Spinal cord (tissue), 10 donors: ENCODE measurements around the gene DAPK1. TPM values are rescaled to one million over a fixed set of nuclear protein-coding genes. Genes with fewer than 3 reads are reported as not detected.
A peak's percentile ranks its signal among the peaks of the same experiment; 100 is the strongest.

Source experiments
- DNase-seq, 6 donors: peaks; one replicate each; pipeline versions ENCODE4 v3.0.0 to v3.0.0-alpha.2; 2013 to 2015; ENCODE audit warnings: low spot score in 6 of 6, low read depth in 4 of 6
- H3K27ac ChIP-seq: one replicate; pipeline ENCODE4 v1.5.1; 2013; ENCODE audit warnings: low read depth, low read length, control low read depth
- H3K27me3 ChIP-seq: one replicate; pipeline ENCODE4 v1.6.1; 2013; ENCODE audit warnings: low read length; ENCODE audit not compliant: control insufficient read depth, insufficient read depth
- H3K36me3 ChIP-seq: one replicate; pipeline ENCODE4 v1.6.1; 2013; ENCODE audit warnings: low read length; ENCODE audit not compliant: control insufficient read depth, insufficient read depth
- H3K4me1 ChIP-seq: one replicate; pipeline ENCODE4 v1.6.1; 2013; ENCODE audit warnings: low read length; ENCODE audit not compliant: control insufficient read depth, insufficient read depth
- H3K4me3 ChIP-seq: one replicate; pipeline ENCODE4 v1.5.1; 2013; ENCODE audit warnings: low read depth, low read length, control low read depth
- H3K9me3 ChIP-seq: one replicate; pipeline ENCODE4 v1.6.1; 2013; ENCODE audit warnings: low read length; ENCODE audit not compliant: control insufficient read depth, insufficient read depth
- WGBS: methylation state at CpG from one replicate; pipeline ENCODE4 v1.1.5; 2013; ENCODE audit warnings: missing lambda C conversion rate; ENCODE audit not compliant: insufficient coverage; 5-methylcytosine and 5-hydroxymethylcytosine counted together
- polyA plus RNA-seq, 2 donors: library from polyadenylated mRNA; unstranded; fragments of 120-200 nt; gene quantifications; one replicate each; pipeline ENCODE4 v1.2.1, GENCODE V29; 2013; ENCODE audit not compliant: insufficient read length in 2 of 2
- total RNA-seq, 2 donors: library from RNA; depleted of rRNA in 1 of 2; stranded (reverse); fragments of 120-200 nt in 1 of 2; fragments of >200 nt in 1 of 2; gene quantifications; one replicate each; pipeline versions ENCODE4 v1.2.3 to v1.2.4, GENCODE V29; 2013 to 2014
- donor health status: healthy.

DAPK1 gene
- total and polyA plus RNA-seq, 4 donors = 53.3 to 82.6 (median 77.9) TPM

DNA sequence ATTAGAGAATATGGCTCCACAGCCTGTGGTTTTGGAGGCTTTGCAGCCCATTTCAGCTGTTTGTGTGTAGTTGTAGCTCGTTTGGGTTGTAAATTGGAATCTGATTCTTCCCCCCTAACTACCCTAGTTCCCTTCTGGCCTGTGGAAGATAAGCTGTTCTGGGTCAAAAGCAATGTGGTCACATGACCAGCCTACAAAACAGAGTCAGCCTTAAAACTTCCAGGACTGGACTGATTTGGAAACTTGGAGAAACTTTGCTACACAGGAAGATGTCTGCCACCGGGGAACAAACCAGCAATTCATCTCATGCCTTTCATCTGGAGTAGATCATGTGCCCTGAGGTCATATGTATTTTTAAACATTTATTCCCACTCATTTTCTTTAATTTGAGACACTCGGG lies 83.8 kb downstream of the DAPK1 start:
- Histone ChIP-seq H3K27me3 (no peaks in the 10 kb centered on the region), H3K9me3 (no peaks in the 10 kb centered on the region), H3K4me3 (no peak overlapping the region), H3K4me1 (no peaks in the 10 kb centered on the region), H3K36me3 (no peaks in the 10 kb centered on the region), H3K27ac (no peak overlapping the region)
- no CpG with 5 or more reads among the region's 3 CpGs for whole genome bisulfite sequencing
- DNase-seq = no peak

GRCh38 chr9:87581949-87582637 lies 84.4 kb downstream of the DAPK1 start:
- no peaks in the 10 kb centered on the region for H3K36me3 ChIP-seq
- no peaks in the 10 kb centered on the region for H3K27me3 ChIP-seq
- no peak for DNase-seq
- no peaks in the 10 kb centered on the region for H3K9me3 ChIP-seq
- H3K27ac ChIP-seq = no peak overlapping the region
- H3K4me1 ChIP-seq = no peaks in the 10 kb centered on the region
- WGBS = 84% methylated on average over 10 of the region's 10 CpGs
- no peak overlapping the region for H3K4me3 ChIP-seq

- no peak overlapping the region for H3K4me3 ChIP-seq
- no peaks in the 10 kb centered on the region for H3K27me3 ChIP-seq
- no peaks in the 10 kb centered on the region for H3K9me3 ChIP-seq
- H3K27ac ChIP-seq = no peak overlapping the region
- H3K36me3 ChIP-seq = no peaks in the 10 kb centered on the region
- H3K4me1 ChIP-seq = no peaks in the 10 kb centered on the region
- peak in 1 of 6 donors; percentile 68 for DNase-seq
These were observed 86.7 kb downstream of the DAPK1 start for GRCh38 chr9:87584326-87584725.

DNA sequence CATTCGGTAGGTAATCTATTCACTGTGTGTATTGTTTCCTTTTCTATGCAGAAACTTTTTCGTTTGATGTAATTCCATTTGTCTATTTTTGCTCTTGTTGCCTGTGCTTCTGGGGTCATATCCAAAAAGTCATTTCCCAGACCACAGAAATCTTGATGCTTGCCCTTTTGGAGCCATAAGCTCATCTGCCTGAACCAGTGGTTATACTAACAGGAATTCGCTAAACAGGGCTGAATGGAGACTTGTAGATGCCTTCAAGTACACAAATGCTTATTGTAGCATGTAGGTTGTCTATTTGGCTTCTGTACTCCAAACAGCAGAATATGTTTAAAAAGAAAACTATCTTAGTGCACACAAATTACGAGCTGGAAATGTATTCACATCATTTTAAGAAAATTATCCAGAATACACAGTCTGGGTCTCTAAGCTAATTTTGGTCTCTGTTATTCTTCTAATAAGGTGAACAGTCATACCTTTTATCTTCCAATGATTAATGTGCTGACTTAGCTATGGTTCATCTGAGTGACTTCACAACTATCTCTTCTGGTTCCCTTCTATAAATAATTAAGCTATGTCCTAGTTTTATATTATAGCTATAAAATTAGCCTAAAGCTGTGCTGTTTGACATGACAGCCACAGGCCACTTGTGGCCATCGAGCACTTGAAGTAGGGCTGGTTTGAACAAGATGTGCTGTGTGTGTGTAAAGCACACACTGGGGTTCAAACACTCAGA lies 87.6 kb downstream of the DAPK1 start:
- Histone ChIP-seq H3K9me3 (no peaks in the 10 kb centered on the region), H3K27me3 (no peaks in the 10 kb centered on the region), H3K4me3 (no peak overlapping the region), H3K27ac (no peak overlapping the region), H3K36me3 (no peaks in the 10 kb centered on the region), H3K4me1 (no peaks in the 10 kb centered on the region)
- DNase-seq = no peak
- WGBS = 100% methylated on average over 1 of the region's 5 CpGs

DNA sequence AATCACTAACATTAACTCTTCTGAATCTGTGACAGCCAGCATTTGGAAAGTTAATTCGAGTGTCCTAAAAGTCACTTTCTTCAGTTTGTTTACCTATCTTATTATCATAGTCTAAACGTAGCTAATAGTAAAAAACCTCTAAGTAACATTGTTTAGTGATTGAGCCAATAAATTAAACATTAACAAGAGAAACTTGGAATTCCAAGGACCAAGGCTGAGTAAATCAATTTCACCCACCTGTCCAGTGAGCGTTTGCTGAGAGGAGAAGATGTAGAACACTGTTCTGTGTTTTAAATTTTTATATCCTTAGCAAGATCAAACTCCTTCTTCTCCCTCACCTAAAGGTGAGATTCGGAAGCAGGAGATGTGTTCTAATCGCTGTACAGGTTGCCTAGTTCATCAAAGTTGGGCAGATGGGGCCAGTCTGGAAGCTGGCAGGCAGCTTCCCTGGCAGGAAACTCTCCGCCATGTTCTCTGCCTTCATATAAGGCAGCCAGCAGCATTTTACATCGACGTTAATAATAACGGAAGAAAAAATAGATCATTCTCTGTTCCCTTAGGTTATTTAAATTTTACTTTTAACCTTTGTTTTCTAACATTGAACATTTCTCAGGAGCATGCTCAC lies 89.2 kb downstream of the DAPK1 start:
- Histone ChIP-seq H3K4me1 (no peaks in the 10 kb centered on the region), H3K27ac (no peak overlapping the region), H3K9me3 (no peaks in the 10 kb centered on the region), H3K27me3 (no peaks in the 10 kb centered on the region), H3K4me3 (no peak overlapping the region), H3K36me3 (no peaks in the 10 kb centered on the region)
- 92% methylated on average over 2 of the region's 9 CpGs for WGBS
- no peak for DNase-seq

DNA sequence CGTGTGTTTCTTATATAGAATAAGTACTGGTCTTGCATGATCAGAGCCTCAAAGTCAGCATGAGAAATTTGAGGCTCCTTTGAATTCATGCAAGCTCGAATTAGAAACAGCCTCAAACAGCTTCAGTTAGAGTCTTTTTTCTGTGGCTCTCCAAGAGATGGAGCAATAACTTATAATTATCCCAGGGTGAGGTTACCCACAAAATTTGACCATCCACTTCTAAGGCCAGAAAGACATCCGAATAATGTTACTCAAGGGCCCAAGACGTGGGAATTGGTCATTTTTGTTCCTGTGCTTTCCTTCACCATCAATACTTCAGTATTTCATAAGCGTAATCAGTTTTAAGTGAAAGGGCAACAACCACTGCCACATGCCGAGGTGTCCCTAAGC lies 89.7 kb downstream of the DAPK1 start:
- Histone ChIP-seq H3K36me3 (no peaks in the 10 kb centered on the region), H3K4me1 (peaks cover 5% of the 10 kb centered on the region), H3K4me3 (no peak overlapping the region), H3K27ac (no peak overlapping the region), H3K27me3 (no peaks in the 10 kb centered on the region), H3K9me3 (no peaks in the 10 kb centered on the region)
- no peak for DNase-seq
- WGBS = 93% methylated on average over 2 of the region's 6 CpGs

DNA sequence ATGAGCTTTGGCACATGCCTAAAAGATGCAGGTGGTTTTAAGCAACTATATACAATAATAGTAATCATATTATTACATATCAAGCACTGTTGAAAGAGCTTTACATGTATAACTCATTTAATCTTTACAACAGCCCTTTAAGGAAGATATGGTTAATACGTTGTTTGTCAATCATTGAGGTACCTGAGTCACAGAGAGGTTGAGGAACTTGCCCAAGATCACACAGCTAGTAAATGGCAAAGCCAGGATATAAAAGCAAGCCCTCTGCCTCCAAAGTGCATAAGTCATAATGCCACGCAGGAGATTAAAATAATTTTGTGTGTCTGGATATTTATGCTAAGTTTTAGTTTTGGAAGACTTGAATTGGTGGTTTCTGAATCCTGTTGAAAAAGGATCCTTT lies 90.2 kb downstream of the DAPK1 start:
- Histone ChIP-seq H3K4me3 (no peak overlapping the region), H3K4me1 (peaks cover 10% of the 10 kb centered on the region), H3K27me3 (no peaks in the 10 kb centered on the region), H3K36me3 (no peaks in the 10 kb centered on the region), H3K9me3 (no peaks in the 10 kb centered on the region), H3K27ac (no peak overlapping the region)
- no CpG with 5 or more reads among the region's 2 CpGs for WGBS
- DNase-seq = no peak

GRCh38 chr9:87588339-87588738 lies 90.7 kb downstream of the DAPK1 start:
- DNase-seq = peak in 1 of 6 donors; percentile 52
- no peak overlapping the region for H3K4me3 ChIP-seq

DNA sequence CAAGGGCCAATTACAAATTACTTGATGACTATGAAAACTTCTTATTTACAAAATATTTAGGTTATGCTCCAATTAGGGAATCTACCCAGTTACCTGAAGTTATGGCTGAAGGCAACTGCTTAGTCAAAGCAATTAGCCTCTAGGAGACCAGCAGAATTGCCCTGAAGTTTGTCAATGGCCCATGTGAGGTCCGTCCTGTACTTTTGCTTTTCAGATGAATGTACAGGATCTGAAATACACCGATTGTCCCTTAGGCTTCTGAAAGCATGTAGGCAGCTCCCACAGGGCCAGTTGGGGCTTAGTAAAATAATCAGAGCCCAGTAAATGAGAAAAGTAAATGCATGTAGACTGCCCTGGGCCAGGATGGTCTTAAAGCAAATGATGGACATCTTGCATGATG lies 93.3 kb downstream of the DAPK1 start:
- Histone ChIP-seq H3K4me3 (no peak overlapping the region), H3K4me1 (peaks cover 28% of the 10 kb centered on the region), H3K27ac (no peak overlapping the region), H3K36me3 (no peaks in the 10 kb centered on the region), H3K27me3 (no peaks in the 10 kb centered on the region), H3K9me3 (no peaks in the 10 kb centered on the region)
- no peak for DNase-seq
- WGBS = 71% methylated on average over 2 of the region's 2 CpGs

More at GRCh38 chr9:87588339-87588738, 90.7 kb downstream of the DAPK1 start:
- peaks cover 12% of the 10 kb centered on the region for H3K4me1 ChIP-seq
- no peaks in the 10 kb centered on the region for H3K9me3 ChIP-seq
- no peaks in the 10 kb centered on the region for H3K27me3 ChIP-seq
- H3K36me3 ChIP-seq = no peaks in the 10 kb centered on the region
- no peak overlapping the region for H3K27ac ChIP-seq
